K562 (cell line): ENCODE data around the gene USP37. TPM values are rescaled to one million over a fixed set of nuclear protein-coding genes. Genes with fewer than 3 reads are reported as not detected.
A peak's percentile ranks its signal among the peaks of the same experiment; 100 is the strongest.

Experiments
- ARID1B ChIP-seq: fragments of 450-650 bp; IDR thresholded peaks from 2 replicates; pipeline ENCODE4 v1.6.1; 2016; ENCODE audit warnings: antibody characterized with exemption, mild to moderate bottlenecking, inconsistent platforms
- ASH1L ChIP-seq: fragments of 450-650 bp; IDR thresholded peaks from 2 replicates; pipeline ENCODE4 v1.6.1; 2018; ENCODE audit warnings: borderline replicate concordance, mild to moderate bottlenecking, low read depth; ENCODE audit not compliant: partially characterized antibody
- BCOR ChIP-seq: fragments of 450-650 bp; IDR thresholded peaks from 2 replicates; pipeline ENCODE4 v1.6.1; 2016
- EP300 ChIP-seq: IDR thresholded peaks from 2 replicates; pipeline ENCODE4 v1.6.1; 2012; ENCODE audit warnings: low read length, improper control_type of control experiment
- FOXJ3 ChIP-seq: sonication (generic); formaldehyde crosslinking; IDR thresholded peaks from 2 replicates; pipeline ENCODE4 v1.4.0; 2020; ENCODE audit warnings: mild to moderate bottlenecking, missing genetic modification reagents
- FOXK2 ChIP-seq, 2 experiments: fragments of 450-650 bp; IDR thresholded peaks in 1 of 2; conservative IDR thresholded peaks in 1 of 2; 2 replicates each; pipeline ENCODE4 v1.6.1; 2016; ENCODE audit warnings: low read depth in 2 of 2, mild to moderate bottlenecking in 1 of 2
- GTF2E2 ChIP-seq: fragments of 200-800 bp; sonication (Bioruptor generic); IDR thresholded peaks from 2 replicates; pipeline ENCODE4 v1.6.1; 2016; ENCODE audit warnings: missing genetic modification characterization, missing compliant biosample characterization
- KDM5B ChIP-seq: fragments of 200-600 bp; sonication (generic); IDR thresholded peaks from 2 replicates; pipeline ENCODE4 v1.6.1; 2012; ENCODE audit warnings: low read depth, mild to moderate bottlenecking, moderate library complexity, low read length, control low read depth, inconsistent platforms; ENCODE audit not compliant: insufficient replicate concordance
- KLF6 ChIP-seq: fragments of 250-450 bp; sonication (Bioruptor Pico); IDR thresholded peaks from 2 replicates; pipeline ENCODE4 v1.4.0; 2020; ENCODE audit warnings: mild to moderate bottlenecking, moderate library complexity, borderline replicate concordance
- NR2F6 ChIP-seq: fragments of 450-650 bp; formaldehyde crosslinking; IDR thresholded peaks from 2 replicates; pipeline ENCODE4 v1.4.0; 2020; ENCODE audit warnings: mild to moderate bottlenecking
- PYGO2 ChIP-seq: fragments of 450-650 bp; IDR thresholded peaks from 2 replicates; pipeline ENCODE4 v1.6.1; 2016; ENCODE audit warnings: mild to moderate bottlenecking, missing genetic modification characterization, moderate library complexity, missing compliant biosample characterization
- SIN3B ChIP-seq: fragments of 450-650 bp; IDR thresholded peaks from 2 replicates; pipeline ENCODE4 v1.6.1; 2017; ENCODE audit warnings: low read depth, mild to moderate bottlenecking, moderate library complexity
- SLC30A9 ChIP-seq: fragments of 250-450 bp; sonication (Bioruptor Pico); IDR thresholded peaks from 2 replicates; pipeline ENCODE4 v1.8.0; 2022; ENCODE audit warnings: mild to moderate bottlenecking, moderate library complexity
- TCFL5 ChIP-seq: fragments of 250-450 bp; sonication (Bioruptor Pico); conservative IDR thresholded peaks from 2 replicates; pipeline ENCODE4 v1.6.1; 2021; ENCODE audit warnings: mild to moderate bottlenecking, moderate library complexity, matching md5 sums
- ZNF232 ChIP-seq: sonication (generic); formaldehyde crosslinking; IDR thresholded peaks from 2 replicates; pipeline ENCODE4 v1.8.0; 2022; ENCODE audit warnings: mild to moderate bottlenecking, missing genetic modification reagents
- ZNF239 ChIP-seq: fragments of 250-450 bp; sonication (Bioruptor Pico); IDR thresholded peaks from 2 replicates; pipeline ENCODE4 v1.4.0; 2020; ENCODE audit warnings: mild to moderate bottlenecking
- ZNF57 ChIP-seq: fragments of 450-650 bp; formaldehyde crosslinking; IDR thresholded peaks from 2 replicates; pipeline ENCODE4 v1.4.0; 2020; ENCODE audit warnings: mild to moderate bottlenecking, moderate library complexity
- ZNF778 ChIP-seq: fragments of 450-650 bp; formaldehyde crosslinking; IDR thresholded peaks from 2 replicates; pipeline ENCODE4 v1.4.0; 2020; ENCODE audit warnings: mild to moderate bottlenecking, moderate library complexity
- polyA plus RNA-seq, 8 experiments: library from polyadenylated mRNA; depleted of rRNA in 4 of 8; stranded (reverse) in 5 of 8; unstranded in 3 of 8; fragments of >200 nt; fragmentation: Nextera tagmentation in 2 of 8; fragmentation: Illumina TruSeq in 1 of 8; extraction: Ambion mirVana in 2 of 8; extraction: Trizol in 1 of 8; gene quantifications; 2 replicates each; pipeline versions ENCODE4 v1.2.1 to v1.2.3, GENCODE V29; 2011 to 2014; ENCODE audit warnings: inconsistent platforms in 1 of 8, missing spikeins in 1 of 8
- total RNA-seq, 7 experiments: library from RNA; depleted of rRNA in 6 of 7; stranded (reverse); fragments of >200 nt in 6 of 7; fragmentation: Illumina TruSeq in 2 of 7; extraction: Trizol in 2 of 7; gene quantifications; 2 replicates each; pipeline versions ENCODE4 v1.2.1 to v1.2.3, GENCODE V29; 2011 to 2021; ENCODE audit warnings: low replicate concordance in 1 of 7
- TF ChIP-seq, protein P1 (sequence below): fragments of 250-450 bp; sonication (Bioruptor Pico); IDR thresholded peaks from 2 replicates; pipeline ENCODE4 v1.5.0; 2021
- TF ChIP-seq, protein P2 (sequence below): sonication (generic); formaldehyde crosslinking; IDR thresholded peaks from 2 replicates; pipeline ENCODE4 v1.8.1; 2022; ENCODE audit warnings: missing genetic modification reagents
- TF ChIP-seq, protein P3 (sequence below): fragments of 450-650 bp; formaldehyde crosslinking; conservative IDR thresholded peaks from 2 replicates; pipeline ENCODE4 v1.4.0; 2022; ENCODE audit warnings: mild to moderate bottlenecking, missing genetic modification characterization
- TF ChIP-seq, protein P4 (sequence below), 2 experiments: fragments of 450-650 bp in 1 of 2; IDR thresholded peaks; 2 replicates each; pipeline ENCODE4 v1.6.1; 2011 to 2017; ENCODE audit warnings: low read depth in 2 of 2, antibody characterized with exemption in 1 of 2, borderline replicate concordance in 1 of 2, low read length in 1 of 2, mild to moderate bottlenecking in 1 of 2, mixed read lengths in 1 of 2; ENCODE audit not compliant: control insufficient read depth in 1 of 2

USP37 gene
- total and polyA plus RNA-seq, 9 of the 15 experiments (the other 6 are each of a cell fraction or from before 2014, with no cell fraction given) = 2.0 to 14.2 (median 8.5) TPM

- TF ChIP-seq FOXJ3 (CRISPR knock-in tag) = no peak
- no peak for TF ChIP-seq ZNF57 (CRISPR knock-in tag)
- TF ChIP-seq, protein P1, sequence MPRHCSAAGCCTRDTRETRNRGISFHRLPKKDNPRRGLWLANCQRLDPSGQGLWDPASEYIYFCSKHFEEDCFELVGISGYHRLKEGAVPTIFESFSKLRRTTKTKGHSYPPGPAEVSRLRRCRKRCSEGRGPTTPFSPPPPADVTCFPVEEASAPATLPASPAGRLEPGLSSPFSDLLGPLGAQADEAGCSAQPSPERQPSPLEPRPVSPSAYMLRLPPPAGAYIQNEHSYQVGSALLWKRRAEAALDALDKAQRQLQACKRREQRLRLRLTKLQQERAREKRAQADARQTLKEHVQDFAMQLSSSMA (CRISPR knock-in tag) = no peak
- no peak for TF ChIP-seq TCFL5 (CRISPR knock-in tag)
- peak; percentile 20; the same call in 1 of the 2 replicates for TF ChIP-seq EP300
- TF ChIP-seq ZNF232 = no peak
- no peak for TF ChIP-seq SLC30A9
- TF ChIP-seq FOXK2 (conservative IDR thresholded peaks at IDR 0.05 in 1 of 2, IDR thresholded peaks at IDR 0.05 in 1 of 2; ENCODE audit: low read depth in 2 of 2) = peak in 1 of 2 experiments; percentile 52; a peak in 2 of 4 replicates
- TF ChIP-seq, protein P2, sequence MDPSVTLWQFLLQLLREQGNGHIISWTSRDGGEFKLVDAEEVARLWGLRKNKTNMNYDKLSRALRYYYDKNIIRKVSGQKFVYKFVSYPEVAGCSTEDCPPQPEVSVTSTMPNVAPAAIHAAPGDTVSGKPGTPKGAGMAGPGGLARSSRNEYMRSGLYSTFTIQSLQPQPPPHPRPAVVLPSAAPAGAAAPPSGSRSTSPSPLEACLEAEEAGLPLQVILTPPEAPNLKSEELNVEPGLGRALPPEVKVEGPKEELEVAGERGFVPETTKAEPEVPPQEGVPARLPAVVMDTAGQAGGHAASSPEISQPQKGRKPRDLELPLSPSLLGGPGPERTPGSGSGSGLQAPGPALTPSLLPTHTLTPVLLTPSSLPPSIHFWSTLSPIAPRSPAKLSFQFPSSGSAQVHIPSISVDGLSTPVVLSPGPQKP (CRISPR knock-in tag) = no peak
- TF ChIP-seq ASH1L = no peak
- TF ChIP-seq, protein P3, sequence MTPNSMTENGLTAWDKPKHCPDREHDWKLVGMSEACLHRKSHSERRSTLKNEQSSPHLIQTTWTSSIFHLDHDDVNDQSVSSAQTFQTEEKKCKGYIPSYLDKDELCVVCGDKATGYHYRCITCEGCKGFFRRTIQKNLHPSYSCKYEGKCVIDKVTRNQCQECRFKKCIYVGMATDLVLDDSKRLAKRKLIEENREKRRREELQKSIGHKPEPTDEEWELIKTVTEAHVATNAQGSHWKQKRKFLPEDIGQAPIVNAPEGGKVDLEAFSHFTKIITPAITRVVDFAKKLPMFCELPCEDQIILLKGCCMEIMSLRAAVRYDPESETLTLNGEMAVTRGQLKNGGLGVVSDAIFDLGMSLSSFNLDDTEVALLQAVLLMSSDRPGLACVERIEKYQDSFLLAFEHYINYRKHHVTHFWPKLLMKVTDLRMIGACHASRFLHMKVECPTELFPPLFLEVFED (CRISPR knock-in tag) = no peak
- no peak for TF ChIP-seq KLF6 (CRISPR knock-in tag)
- no peak for TF ChIP-seq ZNF239
- TF ChIP-seq NR2F6 (CRISPR knock-in tag) = no peak
- TF ChIP-seq ZNF778 (CRISPR knock-in tag) = no peak
- no peak; the same call in 1 of the 2 replicates for TF ChIP-seq GTF2E2 (tag)
- TF ChIP-seq BCOR = no peak
- TF ChIP-seq, protein P4, sequence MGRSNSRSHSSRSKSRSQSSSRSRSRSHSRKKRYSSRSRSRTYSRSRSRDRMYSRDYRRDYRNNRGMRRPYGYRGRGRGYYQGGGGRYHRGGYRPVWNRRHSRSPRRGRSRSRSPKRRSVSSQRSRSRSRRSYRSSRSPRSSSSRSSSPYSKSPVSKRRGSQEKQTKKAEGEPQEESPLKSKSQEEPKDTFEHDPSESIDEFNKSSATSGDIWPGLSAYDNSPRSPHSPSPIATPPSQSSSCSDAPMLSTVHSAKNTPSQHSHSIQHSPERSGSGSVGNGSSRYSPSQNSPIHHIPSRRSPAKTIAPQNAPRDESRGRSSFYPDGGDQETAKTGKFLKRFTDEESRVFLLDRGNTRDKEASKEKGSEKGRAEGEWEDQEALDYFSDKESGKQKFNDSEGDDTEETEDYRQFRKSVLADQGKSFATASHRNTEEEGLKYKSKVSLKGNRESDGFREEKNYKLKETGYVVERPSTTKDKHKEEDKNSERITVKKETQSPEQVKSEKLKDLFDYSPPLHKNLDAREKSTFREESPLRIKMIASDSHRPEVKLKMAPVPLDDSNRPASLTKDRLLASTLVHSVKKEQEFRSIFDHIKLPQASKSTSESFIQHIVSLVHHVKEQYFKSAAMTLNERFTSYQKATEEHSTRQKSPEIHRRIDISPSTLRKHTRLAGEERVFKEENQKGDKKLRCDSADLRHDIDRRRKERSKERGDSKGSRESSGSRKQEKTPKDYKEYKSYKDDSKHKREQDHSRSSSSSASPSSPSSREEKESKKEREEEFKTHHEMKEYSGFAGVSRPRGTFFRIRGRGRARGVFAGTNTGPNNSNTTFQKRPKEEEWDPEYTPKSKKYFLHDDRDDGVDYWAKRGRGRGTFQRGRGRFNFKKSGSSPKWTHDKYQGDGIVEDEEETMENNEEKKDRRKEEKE (IDR thresholded peaks at IDR 0.05; ENCODE audit: borderline replicate concordance in 1 of 2, control insufficient read depth in 1 of 2, low read depth in 2 of 2, low read length in 1 of 2) = peak in 1 of 2 experiments; percentile 60; a peak in 1 of 4 replicates
- no peak for TF ChIP-seq ARID1B
- TF ChIP-seq KDM5B = peak; percentile 54
- TF ChIP-seq SIN3B = 0 out of 2 replicates have a peak, but pooled peaks have one; percentile 19
- no peak for TF ChIP-seq PYGO2
Measured at GRCh38 chr2:218568190-218569037, at the start of gene USP37, which contains the start of gene CNOT9 (continued).
